SH-SY5Y (cell line): ENCODE data around the gene RCAN2.

Source experiments
- GATA2 ChIP-seq: IDR thresholded peaks from 2 replicates; pipeline ENCODE4 v1.6.1; 2011; ENCODE audit warnings: mild to moderate bottlenecking, low read depth, low read length
- GATA3 ChIP-seq: IDR thresholded peaks from 2 replicates; pipeline ENCODE4 v1.6.1; 2011; ENCODE audit warnings: low read depth, mild to moderate bottlenecking, low read length, moderate library complexity

Gene RCAN2

DNA sequence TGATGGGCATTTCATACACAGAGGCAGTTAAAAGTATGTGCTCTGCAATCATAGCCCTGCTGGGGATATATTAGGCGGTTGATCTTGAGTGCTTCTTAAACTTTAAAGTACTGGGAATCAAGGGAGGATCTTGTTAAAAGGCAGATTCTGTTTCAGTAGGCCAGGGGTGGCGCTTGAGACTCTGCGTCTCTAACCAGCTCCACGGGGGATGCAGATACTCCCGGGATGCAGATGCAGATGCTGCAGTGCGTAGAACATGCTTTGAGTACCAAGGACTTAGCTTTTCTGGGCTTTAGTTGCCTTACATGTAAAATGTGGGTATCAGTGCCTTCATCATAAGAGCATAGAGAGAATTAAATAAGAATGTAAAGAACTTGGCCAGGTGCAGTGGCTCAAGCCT is 276.0 kb downstream of the RCAN2 start:
- TF ChIP-seq GATA3: no peak
- no peak for TF ChIP-seq GATA2

DNA sequence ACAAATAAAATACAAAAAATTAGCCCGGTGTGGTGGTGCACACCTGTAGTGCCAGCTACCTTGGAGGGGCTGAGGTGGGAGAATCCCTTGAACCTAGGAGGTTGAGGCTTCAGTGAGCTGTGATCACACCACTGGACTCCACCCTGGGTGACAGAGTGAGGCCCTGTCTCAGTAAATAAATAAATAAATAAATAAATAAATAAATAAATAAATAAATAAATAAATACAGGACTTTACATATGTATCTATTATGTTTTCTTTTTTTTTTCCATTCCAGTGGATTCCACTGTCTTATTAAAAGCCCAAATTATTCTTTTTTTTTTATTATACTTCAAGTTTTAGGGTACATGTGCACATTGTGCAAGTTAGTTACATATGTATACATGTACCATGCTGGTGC is 279.3 kb downstream of the RCAN2 start:
- TF ChIP-seq GATA2 (no peak), GATA3 (no peak)

GRCh38 chr6:46210294-46210693 is 281.0 kb downstream of the RCAN2 start:
- TF ChIP-seq GATA2 (no peak), GATA3 (no peak)

DNA sequence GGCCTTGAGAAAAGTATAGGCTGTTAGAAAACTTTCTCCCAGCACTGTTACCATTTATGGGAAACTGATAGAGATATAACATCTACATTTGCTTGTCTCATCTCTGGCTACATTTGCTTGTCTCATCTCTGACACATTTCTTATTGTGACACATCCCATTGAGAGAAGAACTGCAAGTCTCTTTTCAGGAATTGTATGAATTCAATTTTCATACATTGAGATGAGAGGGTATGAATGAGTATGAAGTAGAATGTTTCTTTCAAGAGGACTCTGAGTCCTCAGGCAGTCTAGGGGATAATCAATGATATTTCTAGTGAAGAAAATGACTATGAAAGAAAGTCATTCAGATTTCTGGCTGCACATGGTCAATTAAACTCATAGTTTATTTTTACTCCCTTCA is 282.9 kb downstream of the RCAN2 start:
- TF ChIP-seq GATA3 (no peak), GATA2 (no peak)

GRCh38 chr6:46207174-46207573 is 284.1 kb downstream of the RCAN2 start:
- TF ChIP-seq GATA2: no peak
- TF ChIP-seq GATA3: no peak

- TF ChIP-seq GATA2 (no peak), GATA3 (no peak)
Observed at GRCh38 chr6:46204880-46205650, 286.2 kb downstream of the RCAN2 start.

DNA sequence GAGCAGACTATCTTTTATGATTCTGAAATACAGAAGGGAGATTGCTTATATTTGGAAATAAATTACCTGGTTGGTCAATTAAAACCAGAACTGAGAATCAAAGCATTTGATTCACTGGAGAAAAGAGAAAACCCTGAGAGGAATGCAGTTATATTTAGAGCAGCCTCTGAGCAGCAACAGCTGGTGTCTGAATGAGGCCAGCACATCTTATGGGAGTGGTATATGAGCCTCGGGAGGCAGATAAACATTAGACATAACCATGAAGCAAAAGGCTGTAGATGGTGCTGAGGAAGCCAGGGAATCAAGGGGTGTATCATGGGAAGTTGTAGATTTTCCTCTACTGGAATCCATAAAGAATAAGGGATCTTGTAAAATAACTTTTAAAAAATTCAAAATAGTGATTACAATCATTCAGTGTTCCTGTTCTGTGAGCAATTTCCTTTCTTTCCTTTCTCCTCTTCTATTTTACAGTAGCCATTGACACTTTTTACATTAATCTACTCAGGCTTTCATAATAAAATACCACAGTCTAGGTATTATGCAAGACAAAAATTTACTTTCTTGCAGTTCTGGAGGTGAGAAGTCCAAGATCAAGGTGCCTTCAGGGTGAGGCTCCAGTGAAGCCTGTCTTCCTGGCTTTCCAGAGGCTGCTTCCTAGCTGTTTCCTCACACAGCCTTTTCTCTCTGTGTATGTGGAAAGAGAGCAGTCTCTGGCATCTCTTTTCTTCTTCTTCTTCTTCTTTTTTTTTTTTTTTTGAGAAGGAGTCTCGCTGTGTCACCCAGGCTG is 287.7 kb downstream of the RCAN2 start:
- TF ChIP-seq GATA3 (no peak), GATA2 (no peak)

GRCh38 chr6:46201702-46202101 is 289.5 kb downstream of the RCAN2 start:
- no peak for TF ChIP-seq GATA3
- TF ChIP-seq GATA2: no peak

- TF ChIP-seq GATA3 (no peak), GATA2 (no peak)
Observed at GRCh38 chr6:46199387-46199786, 291.9 kb downstream of the RCAN2 start.

DNA sequence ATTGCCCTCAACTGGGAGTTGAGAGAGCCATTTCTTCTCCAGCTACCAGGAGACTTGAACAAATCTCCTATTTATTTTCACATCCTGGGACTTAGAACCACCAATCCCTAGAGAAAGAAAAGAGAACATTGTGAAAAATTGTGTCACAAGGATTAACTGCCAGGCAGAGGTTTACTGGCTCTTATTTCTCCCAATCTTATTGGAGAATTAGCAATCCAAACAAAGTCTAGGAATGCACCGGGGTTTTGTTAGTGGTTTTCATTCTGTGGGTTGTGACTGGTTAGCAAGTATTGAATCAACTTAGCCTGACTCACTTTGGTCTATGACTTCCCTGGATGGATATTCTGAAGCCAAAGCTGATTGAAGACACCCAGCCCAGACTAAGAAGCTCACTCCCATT is 299.3 kb downstream of the RCAN2 start:
- TF ChIP-seq GATA3 (no peak), GATA2 (no peak)

- TF ChIP-seq GATA3: no peak
- no peak for TF ChIP-seq GATA2
Observed at GRCh38 chr6:46190889-46191288, 300.4 kb downstream of the RCAN2 start.

DNA sequence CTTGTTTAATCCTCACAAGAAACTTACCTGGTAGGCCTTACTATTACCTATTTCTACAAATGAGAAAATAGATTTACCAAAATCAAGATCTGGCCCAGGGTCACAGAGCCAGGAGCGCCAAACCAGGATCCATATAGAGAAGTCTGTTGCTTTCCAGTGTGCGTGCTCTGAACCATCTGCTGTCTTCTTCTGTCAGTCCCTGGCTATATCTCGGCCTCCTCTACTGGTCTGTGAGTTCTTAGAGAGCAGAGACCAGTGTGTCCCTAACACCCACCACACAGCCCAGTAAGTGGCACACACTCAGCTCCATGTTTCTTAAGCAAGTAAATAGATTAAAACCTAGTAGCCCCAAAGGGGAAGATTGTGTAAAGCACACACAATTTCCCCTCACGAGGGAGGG is 301.5 kb downstream of the RCAN2 start:
- TF ChIP-seq GATA3 (no peak), GATA2 (no peak)

DNA sequence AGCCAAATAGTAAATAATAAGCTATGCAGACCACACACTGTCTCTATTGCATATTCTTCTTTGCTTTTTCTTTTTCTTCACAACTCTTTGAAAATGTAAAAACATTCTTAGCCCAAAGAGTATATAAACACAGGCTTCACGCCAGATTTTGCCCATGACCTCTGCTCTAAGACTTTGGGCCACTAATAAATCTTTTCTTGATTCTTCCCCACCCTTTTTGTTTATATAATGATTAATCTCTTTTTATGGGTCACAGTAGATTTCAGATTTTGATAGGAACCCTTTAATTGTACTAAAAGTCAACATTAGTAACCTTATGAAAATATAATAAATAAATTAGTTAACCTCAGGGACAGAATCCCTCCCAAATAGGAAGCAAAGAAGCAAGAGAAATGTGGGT is 304.7 kb downstream of the RCAN2 start:
- TF ChIP-seq GATA2: no peak
- no peak for TF ChIP-seq GATA3

- TF ChIP-seq GATA3 (no peak), GATA2 (no peak)
Observed at GRCh38 chr6:46184114-46184513, 307.1 kb downstream of the RCAN2 start.

GRCh38 chr6:46175976-46176375 is 315.3 kb downstream of the RCAN2 start:
- no peak for TF ChIP-seq GATA2
- TF ChIP-seq GATA3: no peak

DNA sequence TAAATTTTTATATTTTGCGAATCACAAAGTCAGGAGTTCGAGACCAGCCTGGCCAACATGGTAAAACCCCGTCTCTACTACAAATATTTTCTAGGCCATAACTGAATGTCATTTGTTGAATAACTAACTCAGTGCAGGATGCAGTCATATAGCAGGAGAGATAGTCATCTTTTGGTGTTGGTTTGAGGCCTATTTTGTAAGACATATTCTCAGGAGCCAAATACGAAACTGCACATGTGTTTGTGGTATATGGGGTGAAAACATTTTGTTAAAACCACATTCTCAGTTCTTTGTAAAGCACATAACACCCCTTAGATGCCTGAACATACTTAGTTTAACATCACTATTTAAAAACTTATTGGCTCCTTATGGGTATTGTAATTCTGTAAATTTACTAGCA is 315.8 kb downstream of the RCAN2 start:
- TF ChIP-seq GATA2 (no peak), GATA3 (no peak)
